Loucy (cell line): ENCODE data around the gene ZNF664.

ENCODE experiments used
- CTCF ChIP-seq: fragments of 200-600 bp; sonication (generic); conservative IDR thresholded peaks from 2 replicates; pipeline ENCODE4 v1.5.1; 2014; ENCODE audit warnings: mild to moderate bottlenecking, antibody characterized with exemption, low read length
- EZH2phosphoT487 ChIP-seq: fragments of 200-600 bp; IDR thresholded peaks from 2 replicates; pipeline ENCODE4 v1.6.1; 2018; ENCODE audit warnings: antibody characterized with exemption, mild to moderate bottlenecking, moderate library complexity, borderline replicate concordance

GRCh38 chr12:124030510-124030909, 57.5 kb downstream of the ZNF664 start:
- TF ChIP-seq CTCF (no peak), EZH2phosphoT487 (no peak)
